HG03108 (cell line): ENCODE results near the gene CFAP74.
A peak's percentile ranks its signal among the peaks of the same experiment; 100 is the strongest.

ENCODE experiments used
- ATAC-seq: cut with Tn5 transposase; IDR thresholded peaks from one replicate; pipeline ENCODE4 v1.9.1; 2021; ENCODE audit warnings: moderate library complexity; ENCODE audit not compliant: unreplicated experiment

The CFAP74 gene

GRCh38 chr1:1901641-1902294, 101.8 kb downstream of the CFAP74 start:
- no peak for ATAC-seq

- no peak for ATAC-seq
Measured at GRCh38 chr1:1900883-1901640, 102.5 kb downstream of the CFAP74 start.

GRCh38 chr1:1899967-1900327, 103.6 kb downstream of the CFAP74 start:
- ATAC-seq, result no peak

GRCh38 chr1:1899266-1899966, 104.2 kb downstream of the CFAP74 start:
- ATAC-seq, result no peak

GRCh38 chr1:1898246-1898933, 105.2 kb downstream of the CFAP74 start:
- ATAC-seq, result no peak

GRCh38 chr1:1895456-1896336, 107.9 kb downstream of the CFAP74 start:
- ATAC-seq, result no peak

GRCh38 chr1:1895060-1895418, 108.5 kb downstream of the CFAP74 start:
- no peak for ATAC-seq

GRCh38 chr1:1894354-1895059, 109.1 kb downstream of the CFAP74 start:
- no peak for ATAC-seq

GRCh38 chr1:1893997-1894353, 109.6 kb downstream of the CFAP74 start:
- ATAC-seq, result no peak

GRCh38 chr1:1893291-1893985, 110.1 kb downstream of the CFAP74 start:
- ATAC-seq, result no peak

GRCh38 chr1:1892763-1893120, 110.8 kb downstream of the CFAP74 start:
- no peak for ATAC-seq

GRCh38 chr1:1892079-1892762, 111.4 kb downstream of the CFAP74 start:
- ATAC-seq, result no peak

- peak; percentile 17 for ATAC-seq
Measured at GRCh38 chr1:1891349-1892078, 112.1 kb downstream of the CFAP74 start.

- ATAC-seq, result peak; percentile 58
Measured at GRCh38 chr1:1890506-1891348, 112.9 kb downstream of the CFAP74 start, which contains the start of gene GNB1. Gene GNB1 (minus strand): TSS chr1:1891087. CDS start chr1:1825453, 65,634 bp downstream.

- ATAC-seq, result peak; percentile 23
Measured at GRCh38 chr1:1889847-1890505, 113.6 kb downstream of the CFAP74 start.

GRCh38 chr1:1889090-1889750, 114.4 kb downstream of the CFAP74 start:
- ATAC-seq, result no peak
